Common myeloid progenitor, CD34-positive (primary cell): Measurements from ENCODE around the gene TUBGCP6.

ENCODE experiments used
- CTCF ChIA-PET: fragments of 350-600 bp; sonication (Branson Sonifier 250); formaldehyde crosslinking; loops from one replicate; lab custom pipeline; 2021; ENCODE audit warnings: antibody characterized with exemption; lab: Charles Lee
- POLR2A ChIA-PET: fragments of 350-600 bp; sonication (Branson Sonifier 250); formaldehyde crosslinking; loops from one replicate; lab custom pipeline; 2021; ENCODE audit warnings: antibody characterized with exemption; lab: Charles Lee
- DNase-seq, 3 donors: peaks; one replicate each; pipeline versions ENCODE4 v3.0.0 to v3.0.0-alpha.2; 2013
- H3K27ac ChIP-seq, 2 experiments: 1 replicate in 1 of 2; 2 replicates in 1 of 2; pipeline ENCODE4 v1.7.0; 2013; ENCODE audit warnings: inconsistent platforms in 2 of 2, low read length in 2 of 2, mild to moderate bottlenecking in 2 of 2, low read depth in 1 of 2, moderate library complexity in 1 of 2; ENCODE audit not compliant: severe bottlenecking in 2 of 2, insufficient read depth in 1 of 2, poor library complexity in 1 of 2
- H3K27me3 ChIP-seq, 5 experiments: replicated peaks in 2 of 5; 1 replicate in 3 of 5; 2 replicates in 2 of 5; pipeline versions ENCODE4 v1.6.1 to v1.7.0; 2013; ENCODE audit warnings: low read length in 4 of 5, mild to moderate bottlenecking in 2 of 5, moderate library complexity in 2 of 5, inconsistent platforms in 1 of 5; ENCODE audit not compliant: insufficient read depth in 5 of 5, control insufficient read depth in 4 of 5
- H3K36me3 ChIP-seq, 4 experiments: 1 replicate in 2 of 4; 2 replicates in 2 of 4; pipeline versions ENCODE4 v1.6.1 to v1.7.0; 2013; ENCODE audit warnings: low read length in 3 of 4, control low read depth in 1 of 4, mild to moderate bottlenecking in 1 of 4; ENCODE audit not compliant: control insufficient read depth in 4 of 4, insufficient read depth in 4 of 4
- H3K4me1 ChIP-seq, 4 experiments: 1 replicate in 3 of 4; 2 replicates in 1 of 4; pipeline versions ENCODE4 v1.6.1 to v1.7.1; 2013; ENCODE audit warnings: low read length in 3 of 4, mild to moderate bottlenecking in 3 of 4, control low read depth in 1 of 4, inconsistent platforms in 1 of 4, moderate library complexity in 1 of 4; ENCODE audit not compliant: control insufficient read depth in 4 of 4, insufficient read depth in 4 of 4; ENCODE audit errors: control extremely low read depth in 1 of 4
- H3K4me3 ChIP-seq, 7 experiments: 1 replicate in 4 of 7; 2 replicates in 3 of 7; pipeline versions ENCODE4 v1.5.1 to v1.7.0; 2013; ENCODE audit warnings: mild to moderate bottlenecking in 7 of 7, low read length in 6 of 7, moderate library complexity in 6 of 7, inconsistent platforms in 2 of 7, low read depth in 2 of 7, control low read depth in 1 of 7; ENCODE audit not compliant: insufficient read depth in 4 of 7, control insufficient read depth in 1 of 7; ENCODE audit errors: extremely low read depth in 1 of 7
- H3K9me3 ChIP-seq, 5 experiments: 1 replicate in 4 of 5; 2 replicates in 1 of 5; pipeline versions ENCODE4 v1.6.1 to v1.7.1; 2013; ENCODE audit warnings: low read length in 4 of 5, mild to moderate bottlenecking in 2 of 5, inconsistent platforms in 1 of 5, low read depth in 1 of 5, moderate library complexity in 1 of 5; ENCODE audit not compliant: control insufficient read depth in 4 of 5, insufficient read depth in 2 of 5; ENCODE audit errors: control extremely low read depth in 1 of 5
- WGBS: methylation state at CpG from one replicate; pipeline ENCODE4 v1.1.5; 2013; ENCODE audit not compliant: insufficient coverage; 5-methylcytosine and 5-hydroxymethylcytosine counted together

Gene TUBGCP6

DNA sequence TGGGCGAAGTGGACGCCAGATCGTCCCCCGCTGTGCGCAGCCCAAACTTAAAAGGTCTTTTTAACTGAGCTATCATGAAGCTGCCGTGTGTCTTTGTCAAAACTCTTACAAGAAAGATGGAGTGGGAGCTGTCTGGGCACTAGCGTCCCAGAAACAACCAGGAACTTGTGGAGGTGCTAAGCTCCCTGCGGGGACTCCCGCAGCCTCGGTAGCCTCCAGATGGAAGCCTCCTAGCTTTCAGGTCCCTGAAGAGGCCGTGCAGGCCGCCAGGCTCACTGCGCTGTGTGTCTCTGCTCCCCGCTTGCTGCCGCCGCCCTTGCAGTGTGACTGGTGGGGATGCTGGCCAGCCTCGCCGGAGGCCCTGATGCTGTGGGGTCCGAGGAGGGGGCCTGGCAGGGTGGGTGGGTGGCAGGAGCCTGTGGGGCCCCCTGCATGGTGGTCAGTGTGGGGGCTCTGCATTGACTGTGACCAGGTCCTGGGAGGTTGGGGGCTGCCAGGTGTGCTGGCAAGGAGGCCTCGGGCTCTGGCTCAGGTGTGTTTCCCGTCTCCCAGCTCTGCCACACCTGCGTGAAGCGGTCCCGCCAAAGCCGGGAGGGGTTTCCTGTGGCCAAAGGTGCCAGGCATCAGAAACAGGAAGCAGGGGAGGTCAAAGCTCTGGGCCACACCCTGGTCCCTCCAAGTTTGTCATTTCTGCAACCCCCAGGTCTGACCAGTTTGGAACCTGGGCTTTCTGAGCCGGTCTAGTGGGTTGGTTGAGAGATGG, 57.9 kb downstream of the TUBGCP6 start:
- DNase-seq, result no peak
- WGBS, result 54% methylated on average over 23 of the region's 26 CpGs
- H3K4me1 ChIP-seq, result peaks cover 0 to 72% (median 70%) of the 10 kb centered on the region in 4 experiments
- POLR2A ChIA-PET, result no interaction called here
- peak overlapping the region in 1 of 2 experiments; percentile 71 for H3K27ac ChIP-seq
- H3K27me3 ChIP-seq, result peaks cover 0 to 6% (median 0%) of the 10 kb centered on the region in 5 experiments
- peaks cover 0 to 9% (median 1%) of the 10 kb centered on the region in 4 experiments for H3K36me3 ChIP-seq
- H3K9me3 ChIP-seq, result no peaks in the 10 kb centered on the region
- peak overlapping the region in 6 of 7 experiments; percentile 56 to 73 (median 66) for H3K4me3 ChIP-seq
- CTCF ChIA-PET, result no interaction called here

DNA sequence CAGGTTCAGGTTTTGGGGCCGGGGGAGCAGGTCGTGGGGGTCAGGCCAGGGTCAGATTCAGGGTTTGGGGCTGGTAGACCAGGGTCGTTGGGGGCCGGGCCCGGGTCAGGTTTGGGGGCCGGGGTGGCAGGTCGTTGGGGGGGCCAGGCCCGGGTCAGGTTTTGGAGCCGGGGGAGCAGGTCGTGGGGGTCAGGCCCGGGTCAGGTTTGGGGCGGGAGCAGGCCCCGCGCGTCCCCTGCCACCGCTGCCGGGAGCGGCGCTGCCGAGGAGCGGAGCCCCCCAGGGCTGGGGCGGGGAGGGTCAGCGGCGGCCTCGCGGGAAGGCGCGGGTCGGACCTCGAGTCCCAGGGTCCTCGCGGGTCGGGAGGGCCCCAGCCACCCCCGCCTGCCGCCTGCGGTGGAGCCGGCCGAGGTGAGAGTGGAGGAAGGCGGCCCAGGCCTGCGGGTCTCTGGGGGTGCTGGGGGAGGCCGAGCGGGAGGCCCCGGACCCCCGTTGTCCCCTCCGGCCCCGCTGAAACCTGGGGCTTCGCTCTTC, 58.6 kb downstream of the TUBGCP6 start:
- DNase-seq, result no peak
- Histone ChIP-seq H3K36me3 (peaks cover 0 to 9% (median 1%) of the 10 kb centered on the region in 4 experiments), H3K4me1 (peaks cover 0 to 67% (median 63%) of the 10 kb centered on the region in 4 experiments), H3K27me3 (peaks cover 0 to 6% (median 0%) of the 10 kb centered on the region in 5 experiments), H3K9me3 (no peaks in the 10 kb centered on the region), H3K27ac (peak overlapping the region in 1 of 2 experiments; percentile 71), H3K4me3 (peak overlapping the region; percentile 35 to 73 (median 65))
- ChIA-PET CTCF (no interaction called here), POLR2A (no interaction called here)
- WGBS, result 2% methylated on average over 26 of the region's 47 CpGs

DNA sequence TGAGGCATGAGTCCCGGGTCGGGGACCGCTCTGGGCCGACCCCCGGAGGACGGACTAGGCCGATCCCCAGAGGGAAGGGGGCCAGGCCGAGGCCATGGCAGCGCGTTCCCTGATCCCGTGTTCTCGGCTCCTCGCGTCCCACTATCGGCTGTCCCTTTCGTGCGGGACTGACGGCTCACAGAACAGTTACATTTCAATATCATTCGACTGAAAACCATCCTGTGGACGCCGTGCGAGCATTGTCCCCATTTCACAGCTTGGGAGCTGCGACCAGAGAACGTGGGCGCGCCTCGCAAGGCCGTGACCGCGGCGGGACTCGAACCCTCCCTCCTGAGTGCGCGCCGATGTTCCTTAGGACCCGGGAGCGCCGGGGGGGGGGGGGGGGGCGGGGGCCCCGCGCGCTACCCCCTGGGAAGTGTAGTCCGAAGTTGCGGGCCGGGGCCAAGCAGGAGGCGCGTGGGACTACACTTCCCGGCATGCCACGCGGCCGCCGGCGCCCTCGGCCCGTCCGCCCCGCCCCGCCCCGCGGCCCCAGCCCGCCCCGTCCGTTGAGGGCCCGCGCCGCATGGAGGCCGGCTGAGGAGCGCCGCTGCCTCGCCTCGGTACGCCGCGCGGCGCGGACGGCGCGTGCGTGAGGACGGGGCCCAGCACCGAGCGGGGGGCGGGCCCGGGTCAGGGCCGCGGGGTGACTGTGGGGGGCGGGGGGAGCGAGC, 59.3 kb downstream of the TUBGCP6 start, which contains the start of gene TRABD:
TRABD (plus strand) TSS at position 539 of the 713 bp plus-strand sequence. CDS start 7,148 bp downstream, outside the sequence.
- Histone ChIP-seq H3K9me3 (no peaks in the 10 kb centered on the region), H3K4me1 (peaks cover 0 to 62% (median 56%) of the 10 kb centered on the region in 4 experiments), H3K36me3 (peaks cover 0 to 9% (median 1%) of the 10 kb centered on the region in 4 experiments), H3K27ac (peak within 1 kb of the TSS in 1 of 2 experiments; percentile 71), H3K4me3 (peak within 1 kb of the TSS; percentile 35 to 73 (median 65)), H3K27me3 (peaks cover 0 to 6% (median 0%) of the 10 kb centered on the region in 5 experiments)
- CTCF ChIA-PET, result no interaction called here
- peak; percentile 85 to 92 (median 92) for DNase-seq
- 3% methylated on average over 20 of the region's 90 CpGs for WGBS
- POLR2A ChIA-PET, result interaction anchor here (1.9 kb wide), 1 partner anchor 15 kb away, joined by 7 read pairs; the partner anchor contains the start of gene PANX2

DNA sequence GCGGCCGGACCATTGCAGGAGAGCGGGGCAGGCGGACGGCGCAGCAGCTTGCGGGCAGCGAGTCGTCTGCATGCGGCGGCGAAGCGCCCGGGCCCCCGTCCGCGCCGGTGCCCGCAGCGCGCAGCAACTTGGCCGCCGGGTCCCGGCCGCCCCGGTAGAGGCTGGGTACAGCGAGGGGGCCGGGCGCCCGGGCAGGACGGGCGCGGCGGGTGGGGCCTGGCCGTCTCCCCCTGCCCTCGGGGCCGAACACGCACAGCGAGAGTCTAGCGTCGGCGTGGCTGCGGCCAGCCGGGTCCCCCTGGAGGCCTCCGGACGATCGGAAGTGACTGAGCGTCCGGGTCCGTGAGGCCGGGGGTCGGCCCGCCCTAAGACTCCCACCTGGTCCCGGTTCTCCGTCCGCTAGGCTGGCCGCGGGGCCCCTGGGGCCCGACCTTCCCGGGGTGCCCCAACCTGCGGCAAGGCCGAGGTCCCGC, 59.9 kb downstream of the TUBGCP6 start:
- peaks cover 0 to 6% (median 0%) of the 10 kb centered on the region in 5 experiments for H3K27me3 ChIP-seq
- H3K36me3 ChIP-seq, result peaks cover 0 to 9% (median 1%) of the 10 kb centered on the region in 4 experiments
- CTCF ChIA-PET, result interaction anchor here (0.8 to 0.9 kb wide), 2 partner anchors 33 to 35 kb away, joined by 3 read pairs; no protein-coding TSS in a partner anchor
- WGBS, result 3% methylated on average over 52 of the region's 63 CpGs
- DNase-seq, result no peak
- H3K4me1 ChIP-seq, result peaks cover 0 to 62% (median 56%) of the 10 kb centered on the region in 4 experiments
- POLR2A ChIA-PET, result interaction anchor here (1.1 to 1.9 kb wide), 3 partner anchors 12 to 21 kb away, joined by 3 to 7 read pairs (median 4); partner anchors contain the start of gene PANX2
- H3K27ac ChIP-seq, result peak overlapping the region in 1 of 2 experiments; percentile 58
- H3K4me3 ChIP-seq, result peak overlapping the region; percentile 9 to 72 (median 49)
- no peaks in the 10 kb centered on the region for H3K9me3 ChIP-seq

DNA sequence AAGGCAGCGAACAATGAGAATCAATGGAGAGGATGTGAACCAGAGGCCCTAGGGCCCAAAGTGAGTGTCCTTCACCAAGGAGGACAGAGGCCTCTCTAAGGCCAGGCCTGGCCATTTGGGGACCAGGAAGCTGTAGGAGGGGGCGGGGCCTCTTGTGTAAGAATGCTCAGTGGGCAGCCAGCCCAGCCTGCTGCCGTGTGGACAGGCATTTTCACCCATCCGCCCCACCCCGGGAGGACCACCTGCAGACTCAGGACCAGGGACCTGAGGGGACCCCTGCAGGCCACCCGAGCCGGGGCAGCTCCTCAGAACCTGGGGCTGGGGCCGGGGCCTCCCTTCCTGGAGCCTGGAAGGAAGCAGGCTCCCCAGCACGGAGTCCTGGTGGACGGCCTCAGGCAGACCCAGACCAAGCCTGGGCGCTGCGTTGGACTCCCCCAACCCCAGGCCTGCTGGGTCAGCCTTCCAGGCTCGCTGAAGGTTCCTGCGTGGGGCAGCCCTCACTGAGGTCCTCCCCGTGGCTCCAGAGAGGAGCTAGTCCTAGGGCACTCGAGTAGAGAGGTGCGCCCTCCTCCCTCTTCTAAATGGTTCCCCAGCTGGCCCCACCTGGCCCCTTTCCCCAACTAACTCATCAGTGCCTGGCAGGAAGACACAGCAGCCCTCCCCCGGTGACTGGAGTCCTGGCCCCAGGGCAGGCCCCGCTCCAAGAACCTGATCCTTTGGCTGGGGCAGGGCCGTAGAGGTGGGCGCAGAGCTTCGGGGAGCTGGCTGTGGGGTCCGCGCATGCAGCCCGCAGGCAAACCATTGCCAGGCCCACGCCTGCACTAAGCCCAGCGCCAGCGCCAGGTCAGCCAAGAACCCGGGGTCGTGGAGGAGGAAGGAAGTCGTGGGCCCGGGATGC, 60.6 kb downstream of the TUBGCP6 start:
- peak overlapping the region in 4 of 7 experiments; percentile 4 to 72 (median 66) for H3K4me3 ChIP-seq
- no peak overlapping the region for H3K27ac ChIP-seq
- ChIA-PET CTCF (interaction anchor here (0.8 to 0.9 kb wide), 2 partner anchors 32 to 34 kb away, joined by 3 read pairs; no protein-coding TSS in a partner anchor), POLR2A (interaction anchor here (1.1 to 1.9 kb wide), 3 partner anchors 11 to 22 kb away, joined by 3 to 7 read pairs (median 4); partner anchors contain the start of gene PANX2)
- no peaks in the 10 kb centered on the region for H3K9me3 ChIP-seq
- WGBS, result 49% methylated on average over 27 of the region's 32 CpGs
- H3K4me1 ChIP-seq, result peaks cover 0 to 62% (median 55%) of the 10 kb centered on the region in 4 experiments
- H3K36me3 ChIP-seq, result peaks cover 0 to 8% (median 1%) of the 10 kb centered on the region in 4 experiments
- peaks cover 0 to 6% (median 0%) of the 10 kb centered on the region in 5 experiments for H3K27me3 ChIP-seq
- no peak for DNase-seq
